Measurements from ENCODE around the gene JPH4.

The JPH4 gene

GRCh38 chr14:23565626-23566025, 13.0 kb downstream of the JPH4 start:
- peaks cover 0 to 4% (median 0%) of the 10 kb centered on the region in 5 donors for H3K27me3 ChIP-seq (ENCODE audit: control insufficient read depth in 5 of 5, insufficient read depth in 4 of 5, low read length in 5 of 5)
- H3K9ac ChIP-seq (ENCODE audit: low read length in 5 of 5), result no peak overlapping the region
- no peaks in the 10 kb centered on the region for H3K9me3 ChIP-seq (ENCODE audit: control insufficient read depth in 5 of 5, low read length in 5 of 5)
- no peak overlapping the region for H3K27ac ChIP-seq (ENCODE audit: low read depth, low read length)
- peaks cover 0 to 38% (median 8%) of the 10 kb centered on the region in 5 donors for H3K36me3 ChIP-seq (ENCODE audit: control insufficient read depth in 5 of 5, insufficient read depth in 5 of 5, low read length in 5 of 5)
- peaks cover 0 to 22% (median 17%) of the 10 kb centered on the region in 5 donors for H3K4me1 ChIP-seq (ENCODE audit: control insufficient read depth in 5 of 5, insufficient read depth in 5 of 5, low read length in 5 of 5)
- H3K4me3 ChIP-seq (ENCODE audit: low read depth in 1 of 5, low read length in 5 of 5), result no peak overlapping the region

GRCh38 chr14:23564876-23565275, 13.7 kb downstream of the JPH4 start:
- H3K36me3 ChIP-seq (ENCODE audit: control insufficient read depth in 5 of 5, insufficient read depth in 5 of 5, low read length in 5 of 5), result peaks cover 0 to 43% (median 14%) of the 10 kb centered on the region in 5 donors
- H3K27me3 ChIP-seq (ENCODE audit: control insufficient read depth in 5 of 5, insufficient read depth in 4 of 5, low read length in 5 of 5), result peaks cover 0 to 3% (median 0%) of the 10 kb centered on the region in 5 donors
- no peak overlapping the region for H3K27ac ChIP-seq (ENCODE audit: low read depth, low read length)
- no peak overlapping the region for H3K9ac ChIP-seq (ENCODE audit: low read length in 5 of 5)
- H3K4me1 ChIP-seq (ENCODE audit: control insufficient read depth in 5 of 5, insufficient read depth in 5 of 5, low read length in 5 of 5), result peaks cover 0 to 22% (median 17%) of the 10 kb centered on the region in 5 donors
- no peaks in the 10 kb centered on the region for H3K9me3 ChIP-seq (ENCODE audit: control insufficient read depth in 5 of 5, low read length in 5 of 5)
- no peak overlapping the region for H3K4me3 ChIP-seq (ENCODE audit: low read depth in 1 of 5, low read length in 5 of 5)

- Histone ChIP-seq H3K9me3 (ENCODE audit: control insufficient read depth in 5 of 5, low read length in 5 of 5) (no peaks in the 10 kb centered on the region), H3K27ac (ENCODE audit: low read depth, low read length) (no peak overlapping the region), H3K4me1 (ENCODE audit: control insufficient read depth in 5 of 5, insufficient read depth in 5 of 5, low read length in 5 of 5) (peaks cover 0 to 26% (median 17%) of the 10 kb centered on the region in 5 donors), H3K36me3 (ENCODE audit: control insufficient read depth in 5 of 5, insufficient read depth in 5 of 5, low read length in 5 of 5) (peaks cover 0 to 47% (median 17%) of the 10 kb centered on the region in 5 donors), H3K9ac (ENCODE audit: low read length in 5 of 5) (no peak overlapping the region), H3K4me3 (ENCODE audit: low read depth in 1 of 5, low read length in 5 of 5) (no peak overlapping the region), H3K27me3 (ENCODE audit: control insufficient read depth in 5 of 5, insufficient read depth in 4 of 5, low read length in 5 of 5) (peaks cover 0 to 3% (median 0%) of the 10 kb centered on the region in 5 donors)
Measured at GRCh38 chr14:23564181-23564812, 14.3 kb downstream of the JPH4 start.

GRCh38 chr14:23563473-23564180, 15.0 kb downstream of the JPH4 start:
- peaks cover 0 to 25% (median 17%) of the 10 kb centered on the region in 5 donors for H3K4me1 ChIP-seq (ENCODE audit: control insufficient read depth in 5 of 5, insufficient read depth in 5 of 5, low read length in 5 of 5)
- no peak overlapping the region for H3K27ac ChIP-seq (ENCODE audit: low read depth, low read length)
- peaks cover 0 to 54% (median 21%) of the 10 kb centered on the region in 5 donors for H3K36me3 ChIP-seq (ENCODE audit: control insufficient read depth in 5 of 5, insufficient read depth in 5 of 5, low read length in 5 of 5)
- no peak overlapping the region for H3K9ac ChIP-seq (ENCODE audit: low read length in 5 of 5)
- H3K27me3 ChIP-seq (ENCODE audit: control insufficient read depth in 5 of 5, insufficient read depth in 4 of 5, low read length in 5 of 5), result peaks cover 0 to 3% (median 0%) of the 10 kb centered on the region in 5 donors
- H3K9me3 ChIP-seq (ENCODE audit: control insufficient read depth in 5 of 5, low read length in 5 of 5), result no peaks in the 10 kb centered on the region
- no peak overlapping the region for H3K4me3 ChIP-seq (ENCODE audit: low read depth in 1 of 5, low read length in 5 of 5)

GRCh38 chr14:23562822-23563472, 15.6 kb downstream of the JPH4 start:
- H3K27me3 ChIP-seq (ENCODE audit: control insufficient read depth in 5 of 5, insufficient read depth in 4 of 5, low read length in 5 of 5), result no peaks in the 10 kb centered on the region
- H3K4me1 ChIP-seq (ENCODE audit: control insufficient read depth in 5 of 5, insufficient read depth in 5 of 5, low read length in 5 of 5), result peaks cover 0 to 18% (median 14%) of the 10 kb centered on the region in 5 donors
- no peak overlapping the region for H3K9ac ChIP-seq (ENCODE audit: low read length in 5 of 5)
- no peak overlapping the region for H3K27ac ChIP-seq (ENCODE audit: low read depth, low read length)
- H3K9me3 ChIP-seq (ENCODE audit: control insufficient read depth in 5 of 5, low read length in 5 of 5), result no peaks in the 10 kb centered on the region
- no peak overlapping the region for H3K4me3 ChIP-seq (ENCODE audit: low read depth in 1 of 5, low read length in 5 of 5)
- H3K36me3 ChIP-seq (ENCODE audit: control insufficient read depth in 5 of 5, insufficient read depth in 5 of 5, low read length in 5 of 5), result peaks cover 0 to 61% (median 25%) of the 10 kb centered on the region in 5 donors

- H3K4me3 ChIP-seq (ENCODE audit: low read depth in 1 of 5, low read length in 5 of 5), result no peak overlapping the region
- peaks cover 0 to 61% (median 25%) of the 10 kb centered on the region in 5 donors for H3K36me3 ChIP-seq (ENCODE audit: control insufficient read depth in 5 of 5, insufficient read depth in 5 of 5, low read length in 5 of 5)
- peaks cover 0 to 18% (median 14%) of the 10 kb centered on the region in 5 donors for H3K4me1 ChIP-seq (ENCODE audit: control insufficient read depth in 5 of 5, insufficient read depth in 5 of 5, low read length in 5 of 5)
- no peaks in the 10 kb centered on the region for H3K9me3 ChIP-seq (ENCODE audit: control insufficient read depth in 5 of 5, low read length in 5 of 5)
- peak overlapping the region in 1 of 5 donors; percentile 28 for H3K9ac ChIP-seq (ENCODE audit: low read length in 5 of 5)
- H3K27me3 ChIP-seq (ENCODE audit: control insufficient read depth in 5 of 5, insufficient read depth in 4 of 5, low read length in 5 of 5), result no peaks in the 10 kb centered on the region
- no peak overlapping the region for H3K27ac ChIP-seq (ENCODE audit: low read depth, low read length)
Measured at GRCh38 chr14:23561873-23562821, 16.4 kb downstream of the JPH4 start.

GRCh38 chr14:23561259-23561658, 17.3 kb downstream of the JPH4 start:
- Histone ChIP-seq H3K9me3 (ENCODE audit: control insufficient read depth in 5 of 5, low read length in 5 of 5) (no peaks in the 10 kb centered on the region), H3K4me3 (ENCODE audit: low read depth in 1 of 5, low read length in 5 of 5) (no peak overlapping the region), H3K4me1 (ENCODE audit: control insufficient read depth in 5 of 5, insufficient read depth in 5 of 5, low read length in 5 of 5) (peaks cover 5 to 21% (median 18%) of the 10 kb centered on the region in 5 donors), H3K9ac (ENCODE audit: low read length in 5 of 5) (peak overlapping the region in 1 of 5 donors; percentile 7), H3K27ac (ENCODE audit: low read depth, low read length) (no peak overlapping the region), H3K27me3 (ENCODE audit: control insufficient read depth in 5 of 5, insufficient read depth in 4 of 5, low read length in 5 of 5) (no peaks in the 10 kb centered on the region), H3K36me3 (ENCODE audit: control insufficient read depth in 5 of 5, insufficient read depth in 5 of 5, low read length in 5 of 5) (peaks cover 0 to 61% (median 25%) of the 10 kb centered on the region in 5 donors)

- H3K27ac ChIP-seq (ENCODE audit: low read depth, low read length), result no peak overlapping the region
- H3K9me3 ChIP-seq (ENCODE audit: control insufficient read depth in 5 of 5, low read length in 5 of 5), result no peaks in the 10 kb centered on the region
- H3K36me3 ChIP-seq (ENCODE audit: control insufficient read depth in 5 of 5, insufficient read depth in 5 of 5, low read length in 5 of 5), result peaks cover 0 to 50% (median 25%) of the 10 kb centered on the region in 5 donors
- H3K4me1 ChIP-seq (ENCODE audit: control insufficient read depth in 5 of 5, insufficient read depth in 5 of 5, low read length in 5 of 5), result peaks cover 5 to 29% (median 18%) of the 10 kb centered on the region in 5 donors
- no peak overlapping the region for H3K9ac ChIP-seq (ENCODE audit: low read length in 5 of 5)
- no peaks in the 10 kb centered on the region for H3K27me3 ChIP-seq (ENCODE audit: control insufficient read depth in 5 of 5, insufficient read depth in 4 of 5, low read length in 5 of 5)
- no peak overlapping the region for H3K4me3 ChIP-seq (ENCODE audit: low read depth in 1 of 5, low read length in 5 of 5)
Measured at GRCh38 chr14:23559926-23560520, 18.6 kb downstream of the JPH4 start.

Measured in subcutaneous abdominal adipose tissue (tissue), 5 donors.